ENCODE data around the gene MYL2.
"Not testable (repeated sequence)": the region's sequence is repeated elsewhere in the genome, so short reads cannot be mapped to it uniquely, and the experiment has no call there.

MYL2 gene, protein sequence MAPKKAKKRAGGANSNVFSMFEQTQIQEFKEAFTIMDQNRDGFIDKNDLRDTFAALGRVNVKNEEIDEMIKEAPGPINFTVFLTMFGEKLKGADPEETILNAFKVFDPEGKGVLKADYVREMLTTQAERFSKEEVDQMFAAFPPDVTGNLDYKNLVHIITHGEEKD

DNA sequence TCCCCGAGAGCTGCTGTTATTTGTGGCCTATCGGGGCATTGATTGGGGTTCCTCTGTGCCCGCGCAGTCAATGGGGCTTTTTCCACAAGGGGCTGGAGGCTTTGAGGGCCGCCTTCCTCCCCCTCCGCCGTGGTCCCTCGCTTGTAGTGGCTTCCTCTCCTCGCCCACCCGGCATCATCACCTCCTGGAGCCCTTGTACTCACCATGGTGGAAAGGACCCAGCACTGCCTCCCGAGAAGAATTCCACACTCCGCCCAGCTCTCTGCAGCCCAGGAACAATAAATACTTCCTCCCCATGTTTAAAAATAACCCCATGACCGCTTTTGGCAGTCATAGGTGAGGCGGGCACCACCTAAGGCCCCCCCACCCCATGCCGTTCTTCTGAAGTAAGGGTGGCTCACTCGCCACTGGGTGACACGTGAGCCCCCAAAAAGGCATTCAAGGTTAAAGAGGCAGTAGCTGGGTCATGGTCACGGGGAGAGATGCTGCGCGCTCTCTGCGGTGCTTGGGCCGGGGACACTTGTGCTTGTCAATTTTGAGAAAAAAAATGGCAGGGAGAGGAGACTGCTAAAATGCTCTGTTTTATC, at the start of gene MYL2:
MYL2 (minus strand) TSS at position 256 of the 587 bp plus-strand sequence; CDS start at position 206, 50 bp downstream.
- no peak for DNase-seq

DNA sequence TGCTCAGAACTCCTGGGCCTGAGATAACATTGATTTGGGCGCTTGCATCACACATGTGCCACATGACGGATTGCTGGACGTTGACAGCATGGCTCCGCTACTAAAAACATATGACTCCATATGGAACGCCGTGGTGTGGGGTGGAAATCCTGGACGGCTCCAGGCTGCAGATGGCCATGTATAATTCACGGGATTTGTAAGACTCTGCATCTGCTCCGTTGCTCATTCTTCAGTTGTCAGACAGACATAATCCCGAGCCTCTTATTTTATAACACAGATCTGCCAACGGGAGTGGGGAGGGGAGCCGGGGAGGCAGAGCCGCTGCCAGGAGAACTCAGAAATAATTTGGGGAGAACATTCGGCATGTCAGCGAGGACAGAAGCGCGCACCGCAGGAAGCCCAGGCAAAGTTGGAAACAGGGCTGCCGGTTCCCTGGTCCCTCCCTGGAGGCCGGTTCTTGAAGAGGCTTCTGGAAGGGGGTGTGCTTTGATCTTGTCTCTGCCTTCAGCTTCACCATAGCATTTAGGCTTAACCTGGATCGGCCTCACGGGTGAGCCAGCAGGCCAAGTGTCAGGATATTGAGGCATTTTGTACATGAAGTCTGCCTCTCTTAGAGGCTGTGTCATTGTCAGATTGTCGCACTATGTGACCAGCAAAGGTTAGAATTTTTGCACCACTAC, 45.8 kb upstream of the MYL2 start:
- no peak for DNase-seq

DNA sequence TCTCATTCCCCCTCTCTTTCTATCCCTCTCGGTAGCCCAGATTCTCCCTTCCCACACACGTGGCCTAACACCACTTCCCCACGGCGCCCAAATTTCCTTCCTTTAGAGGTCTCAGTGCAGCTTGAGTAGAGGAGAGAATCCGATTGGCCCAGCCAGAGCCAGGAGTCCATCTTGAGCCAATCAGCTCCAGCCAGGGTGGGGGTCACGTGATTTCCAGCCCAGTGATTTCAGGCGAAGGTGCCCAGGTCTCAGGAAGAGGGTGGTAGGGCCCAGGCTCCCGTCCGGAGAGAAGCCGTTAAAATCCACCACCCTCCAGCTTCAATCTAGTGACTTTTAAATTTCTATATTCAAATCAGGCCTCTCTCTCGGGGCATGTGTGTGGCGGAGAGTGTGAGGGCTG, 45.2 kb upstream of the MYL2 start:
- no peak for DNase-seq

DNA sequence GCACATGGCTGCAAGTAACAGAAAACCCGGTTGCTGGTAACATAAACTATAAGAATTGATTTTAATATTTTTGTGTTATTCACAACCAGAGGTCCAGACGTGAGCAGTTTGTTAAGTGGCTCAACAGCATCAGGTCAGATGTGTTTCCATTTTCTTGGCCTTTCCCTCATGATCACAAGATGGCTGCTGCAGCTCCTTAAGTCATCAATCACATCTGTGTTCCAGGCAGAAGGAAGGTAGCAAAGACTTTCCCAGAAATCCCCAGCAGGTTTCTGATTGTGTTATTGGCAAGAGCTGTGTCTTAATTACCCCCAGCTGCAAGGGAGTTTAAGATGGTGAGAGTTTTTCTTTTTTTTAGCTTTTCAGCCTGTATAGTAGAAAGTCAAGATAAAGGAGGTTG, 40.4 kb upstream of the MYL2 start:
- no peak for DNase-seq

DNA sequence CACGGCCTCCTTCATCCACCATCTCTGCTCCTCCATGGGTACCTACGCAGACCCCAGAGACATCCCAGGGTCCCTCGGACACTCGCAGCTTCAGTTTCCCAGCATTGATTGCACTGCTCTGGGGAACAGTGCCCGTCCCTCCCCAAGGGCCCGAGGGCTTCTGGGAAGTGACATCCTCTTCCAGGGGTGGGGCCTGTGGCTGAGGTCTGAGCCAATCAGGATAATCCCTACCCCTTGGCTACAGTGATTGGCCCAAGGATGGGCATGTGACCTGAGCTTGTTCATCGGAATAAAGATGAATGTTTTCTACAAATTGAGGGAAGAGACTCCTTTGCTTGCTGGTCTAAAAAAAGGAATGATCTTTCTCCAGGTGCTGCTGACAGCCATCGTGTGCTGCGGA, 37.3 kb upstream of the MYL2 start:
- DNase-seq = no peak

DNA sequence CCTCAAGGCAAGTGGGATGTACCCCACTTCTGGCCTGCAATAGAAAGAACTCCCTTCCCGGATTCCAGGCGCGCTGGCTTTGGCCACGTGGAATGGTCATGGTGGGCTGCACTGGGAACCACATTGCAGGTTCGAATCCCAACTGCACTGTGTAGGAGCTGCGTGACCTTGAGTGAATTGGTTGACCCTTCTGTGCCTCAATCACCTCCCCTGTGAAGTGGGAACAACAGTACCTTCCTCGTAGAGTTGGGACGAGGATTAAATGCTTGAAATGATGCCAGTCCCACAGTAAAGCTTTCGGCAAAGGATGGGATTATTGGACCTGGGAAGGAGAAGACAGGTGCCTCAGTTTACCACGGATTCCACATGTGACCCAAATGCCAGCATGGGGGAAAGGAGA, 36.8 kb upstream of the MYL2 start:
- no peak for DNase-seq

DNA sequence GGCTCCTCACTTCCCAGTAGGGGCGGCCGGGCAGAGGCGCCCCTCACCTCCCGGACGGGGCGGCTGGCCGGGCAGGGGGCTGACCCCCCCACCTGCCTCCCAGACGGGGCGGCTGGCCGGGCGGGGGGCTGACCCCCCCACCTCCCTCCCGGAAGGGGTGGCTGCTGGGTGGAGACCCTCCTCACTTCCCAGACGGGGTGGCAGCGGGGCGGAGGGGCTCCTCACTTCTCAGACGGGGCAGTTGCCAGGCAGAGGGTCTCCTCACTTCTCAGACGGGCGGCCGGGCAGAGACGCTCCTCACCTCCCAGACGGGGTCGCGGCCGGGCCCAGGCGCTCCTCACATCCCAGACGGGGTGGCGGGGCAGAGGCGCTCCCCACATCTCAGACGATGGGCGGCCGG, 30.5 kb upstream of the MYL2 start:
- DNase-seq = not testable (repeated sequence)

DNA sequence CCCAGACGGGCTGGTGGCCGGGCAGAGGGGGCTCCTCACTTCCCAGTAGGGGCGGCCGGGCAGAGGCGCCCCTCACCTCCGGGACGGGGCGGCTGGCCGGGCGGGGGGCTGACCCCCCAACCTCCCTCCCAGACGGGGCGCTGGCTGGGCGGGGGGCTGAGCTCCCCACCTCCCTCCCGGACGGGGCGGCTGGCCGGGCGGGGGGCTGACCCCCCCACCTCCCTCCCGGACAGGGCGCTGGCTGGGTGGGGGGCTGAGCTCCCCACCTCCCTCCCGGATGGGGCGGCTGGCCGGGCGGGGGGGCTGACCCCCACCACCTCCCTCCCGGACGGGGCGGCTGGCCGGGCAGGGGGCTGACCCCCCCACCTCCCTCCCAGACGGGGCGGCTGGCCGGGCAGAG, 30.1 kb upstream of the MYL2 start:
- DNase-seq = not testable (repeated sequence)

DNA sequence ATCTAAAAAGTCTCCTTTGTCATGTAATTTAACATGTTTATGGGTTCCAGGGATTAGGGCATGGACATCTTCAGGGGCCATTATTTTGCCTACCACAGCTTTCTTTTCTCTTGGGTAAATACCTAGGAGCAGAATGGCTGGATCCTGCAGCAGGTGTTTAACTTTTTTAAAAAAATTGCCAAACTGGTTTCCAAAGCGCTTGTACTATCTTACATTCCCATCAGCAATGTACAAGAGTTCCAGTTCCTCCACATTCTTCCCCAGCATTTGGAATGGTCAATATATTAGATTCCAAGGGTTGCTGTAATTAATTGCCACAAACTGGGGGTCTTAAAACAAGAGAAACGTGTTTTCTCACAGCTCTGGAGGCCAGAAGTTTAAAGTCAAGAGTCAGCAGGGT, 27.7 kb upstream of the MYL2 start:
- no peak for DNase-seq

DNA sequence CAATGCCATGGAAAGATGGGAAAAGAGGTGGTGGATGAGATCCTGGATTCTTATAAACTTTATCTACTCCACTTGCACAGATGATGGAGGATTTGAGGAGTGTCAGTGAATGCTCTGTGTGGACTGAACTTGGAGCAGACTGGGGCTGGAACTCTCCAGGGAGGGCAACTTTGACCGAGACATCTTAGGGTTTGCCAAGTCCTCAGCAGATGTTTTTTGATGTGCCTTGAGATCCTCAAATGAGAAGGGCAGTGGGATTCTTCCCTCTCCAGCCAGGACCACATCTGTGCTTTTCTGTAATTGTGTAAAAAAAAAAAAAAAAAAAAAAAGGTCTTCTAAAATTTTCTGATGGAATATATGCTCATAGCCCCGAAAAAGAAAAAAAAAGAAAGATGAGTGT, 23.0 kb upstream of the MYL2 start:
- no peak for DNase-seq

DNA sequence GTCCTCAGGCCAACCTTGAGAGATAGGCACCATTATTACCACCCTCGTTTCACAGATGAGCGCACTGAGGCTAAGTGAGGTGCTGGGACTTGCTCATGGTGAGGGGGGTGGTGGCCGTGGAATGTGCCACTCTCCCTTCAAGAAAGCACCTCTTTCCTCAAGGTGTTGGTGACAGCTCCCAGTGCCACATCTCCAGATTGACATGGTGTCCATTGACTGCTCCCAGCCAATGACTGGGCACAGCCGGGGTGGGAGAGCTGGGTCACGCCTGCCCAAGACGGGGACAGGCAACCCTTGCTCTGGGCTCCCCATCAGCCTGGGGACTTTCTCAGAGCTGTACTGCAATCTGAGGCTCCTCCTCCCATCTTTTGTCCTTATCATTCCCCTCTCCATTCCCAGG, 21.0 kb upstream of the MYL2 start:
- DNase-seq = no peak

DNA sequence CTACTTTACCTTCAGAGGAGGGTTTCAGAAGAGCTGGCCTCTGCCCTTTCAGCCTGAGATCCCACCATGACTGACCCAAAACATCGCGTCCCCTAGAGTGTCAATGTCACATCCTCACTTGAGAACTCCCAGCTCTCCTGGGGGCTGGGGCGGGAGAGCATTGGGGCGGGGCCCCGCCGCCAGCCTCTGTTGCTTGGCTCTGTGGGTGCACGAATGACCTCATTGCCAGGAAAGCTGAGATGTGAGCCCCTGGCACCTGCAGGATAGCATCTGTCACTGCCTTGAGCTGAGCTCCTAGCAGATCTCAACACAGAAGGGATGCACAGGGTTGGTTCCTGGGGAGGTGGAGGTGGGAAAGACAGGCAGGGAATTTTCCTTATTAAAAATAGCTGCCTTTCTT, 20.6 kb upstream of the MYL2 start:
- no peak for DNase-seq

DNA sequence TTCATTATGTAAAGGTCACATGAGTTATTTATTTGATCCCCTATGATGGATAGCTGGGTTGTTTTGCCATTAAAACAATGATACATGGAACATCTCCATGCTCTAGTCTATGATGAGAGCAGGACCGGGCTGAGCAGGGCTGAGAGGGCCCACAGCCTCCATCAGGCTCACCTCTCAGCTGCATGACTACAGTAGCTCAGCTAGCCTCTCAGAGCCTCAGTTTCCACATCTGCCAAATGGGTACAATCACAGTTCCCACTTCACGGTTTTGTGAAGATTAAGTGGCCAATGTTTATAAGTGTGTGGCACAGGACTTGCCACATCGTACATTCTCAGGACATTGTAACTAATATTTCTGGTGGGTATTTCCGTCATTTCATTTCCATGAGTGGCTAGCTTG, 19.9 kb upstream of the MYL2 start:
- DNase-seq = no peak

DNA sequence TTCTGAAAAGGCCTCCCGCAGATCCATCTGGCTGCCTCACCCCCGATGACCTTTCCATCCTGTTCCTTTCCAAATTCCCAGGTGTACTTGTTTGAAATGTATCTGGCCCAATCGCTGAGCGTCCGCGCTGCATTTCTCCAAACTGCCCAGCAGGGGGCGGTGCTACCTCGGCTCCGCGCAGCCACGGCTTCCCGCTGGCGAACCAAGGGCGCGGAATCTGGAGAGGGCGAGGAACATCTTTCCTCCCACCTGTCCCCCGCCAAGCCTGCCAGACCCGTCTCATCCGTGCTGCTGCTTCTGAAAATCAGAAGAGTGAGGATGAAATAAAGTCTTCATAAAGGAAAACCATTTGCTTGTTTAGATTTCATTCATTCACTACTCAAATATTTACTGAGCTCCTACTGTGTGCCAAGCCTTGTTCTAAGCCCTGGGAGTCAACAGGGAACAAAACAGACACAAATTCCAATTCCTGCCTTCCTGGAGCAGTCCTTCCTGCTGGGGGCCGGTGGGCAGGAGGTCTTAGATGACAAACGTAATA, 16.8 kb upstream of the MYL2 start:
- peak; percentile 23 for DNase-seq

DNA sequence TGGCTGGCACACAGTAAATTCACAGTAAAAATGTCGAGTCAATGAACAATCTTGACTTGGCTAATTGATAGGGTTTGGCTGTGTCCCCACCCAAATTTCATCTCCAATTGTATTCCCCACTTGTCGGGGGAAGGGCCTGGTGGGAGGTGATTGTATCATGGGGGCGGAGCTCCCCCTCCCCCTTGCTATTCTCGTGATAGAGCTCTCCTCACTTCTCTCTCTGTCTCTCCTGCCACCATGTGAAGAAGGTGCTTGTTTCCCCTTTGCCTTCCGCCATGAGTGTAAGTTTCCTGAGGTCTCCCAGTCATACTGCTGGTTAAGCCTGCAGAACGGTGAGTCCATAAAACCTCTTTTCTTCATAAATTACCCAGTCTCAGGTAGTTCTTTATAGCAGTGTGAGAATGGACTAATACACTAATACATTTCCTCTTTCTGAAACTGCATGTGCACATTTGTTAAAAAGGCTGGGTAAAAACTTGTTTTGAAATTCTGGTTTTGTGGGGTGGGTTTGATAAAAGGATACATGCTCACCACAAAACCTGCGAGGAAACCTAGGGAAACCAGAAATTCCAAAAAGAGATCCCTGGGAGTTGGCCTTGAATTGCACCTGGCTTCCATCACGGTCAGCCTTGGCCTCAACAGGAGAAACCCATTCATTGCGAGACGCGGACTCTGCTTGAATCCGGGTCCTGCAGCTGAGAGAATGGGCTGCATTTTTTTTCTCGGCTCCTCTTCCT, 16.2 kb upstream of the MYL2 start:
- DNase-seq = no peak

DNA sequence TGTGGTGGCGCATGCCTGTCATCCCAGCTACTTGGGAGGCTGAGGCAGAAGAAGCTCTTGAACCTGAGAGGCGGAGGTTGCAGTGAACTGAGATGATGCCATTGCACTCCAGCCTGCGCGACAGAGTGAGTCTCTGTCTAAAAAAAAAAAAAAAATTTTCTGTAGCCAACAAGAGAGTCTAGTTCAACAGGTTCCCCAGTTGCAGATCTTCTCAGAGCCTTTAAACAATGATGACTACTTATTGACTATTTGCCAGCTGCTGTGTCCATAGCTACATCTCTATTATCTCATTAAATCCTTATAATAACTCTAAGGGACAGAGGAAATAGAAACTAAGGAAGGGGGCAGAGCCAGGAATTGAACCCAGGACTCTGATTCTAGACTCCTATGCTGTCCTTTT, 15.2 kb upstream of the MYL2 start:
- no peak for DNase-seq

DNA sequence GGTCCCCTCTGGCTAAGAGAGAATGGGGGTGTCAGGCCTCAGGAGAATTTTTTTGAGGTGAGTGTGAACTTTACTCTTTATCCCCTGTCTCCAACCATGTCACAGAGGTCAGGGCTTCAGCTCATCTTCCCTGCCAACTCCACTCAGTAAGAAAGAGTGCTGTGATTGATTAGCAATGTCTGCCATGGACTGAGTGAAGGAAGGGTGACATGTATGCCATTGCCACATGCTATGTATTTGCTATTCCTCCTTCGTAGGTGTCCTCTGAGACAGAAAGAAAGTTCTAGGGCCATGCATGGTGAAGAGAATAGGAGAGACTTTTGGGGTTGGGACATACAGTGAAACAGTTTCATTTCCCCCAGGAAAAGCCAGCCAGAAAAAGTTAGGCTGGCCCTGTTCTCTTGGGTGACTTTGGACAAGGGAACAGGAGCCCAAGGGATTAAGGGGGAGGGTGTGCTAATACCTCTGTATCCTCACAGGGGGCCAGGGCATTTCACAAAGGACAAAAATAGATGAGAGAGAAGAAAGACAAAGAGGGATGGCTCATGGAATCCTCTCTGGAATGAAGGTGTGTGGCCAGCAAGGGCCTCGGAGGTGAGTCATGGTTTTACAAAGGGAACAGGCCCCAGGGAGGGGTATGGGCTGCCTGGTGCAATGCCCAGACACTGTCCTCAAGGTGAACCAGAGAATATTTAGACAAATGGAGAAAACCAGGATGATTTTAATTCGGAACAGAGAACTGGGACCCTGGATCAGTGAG, 13.9 kb upstream of the MYL2 start:
- DNase-seq = no peak

DNA sequence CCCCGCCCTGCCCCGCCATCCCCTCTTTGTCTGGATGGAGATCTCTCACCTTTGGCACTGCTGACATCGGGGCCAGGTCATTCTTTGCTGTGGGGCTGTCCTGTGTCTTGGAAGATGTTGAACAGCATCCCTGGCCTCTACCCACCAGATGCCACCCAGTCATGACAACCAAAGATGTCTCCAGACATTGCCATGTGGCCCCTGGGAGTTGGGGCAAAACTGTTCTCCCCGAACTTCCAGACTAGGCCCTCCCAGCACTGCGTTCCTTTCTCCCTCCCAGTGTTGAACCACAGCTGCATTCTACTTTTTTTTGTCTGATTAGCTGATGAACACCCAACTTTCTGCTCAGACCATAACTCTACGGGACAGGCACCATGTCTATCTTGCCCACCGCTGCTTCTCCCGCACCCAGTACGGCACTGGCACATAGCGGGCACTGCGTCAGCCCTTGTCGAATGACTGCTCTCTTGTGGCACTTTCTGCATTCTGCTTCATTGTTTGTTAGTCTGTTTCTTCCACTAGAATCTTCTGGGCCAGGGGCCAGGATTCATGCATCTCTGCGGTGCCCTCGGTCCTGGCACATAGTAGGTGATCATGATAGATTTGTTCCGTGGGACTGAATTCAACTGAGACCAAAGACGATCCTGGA, 13.1 kb upstream of the MYL2 start:
- DNase-seq = no peak

DNA sequence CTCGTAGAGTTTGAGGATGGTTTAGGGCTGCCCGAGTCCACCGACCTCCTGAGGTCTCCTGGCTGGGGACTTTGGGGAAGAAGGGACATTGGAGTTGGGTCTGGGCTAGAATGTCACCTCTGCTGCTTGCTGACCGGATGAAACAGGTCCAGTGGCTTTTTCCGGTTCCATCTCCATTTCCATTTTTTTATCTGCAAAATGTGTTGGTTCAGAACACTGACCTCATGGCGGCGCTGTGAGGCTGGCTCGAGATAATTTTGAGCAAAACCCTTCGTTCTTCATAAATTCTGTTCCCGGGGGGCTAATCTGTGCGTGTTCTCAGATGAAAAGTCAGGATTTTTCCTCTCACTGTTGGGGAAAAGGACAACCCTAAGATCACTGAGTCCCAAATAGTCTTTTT, 11.7 kb upstream of the MYL2 start:
- no peak for DNase-seq

DNA sequence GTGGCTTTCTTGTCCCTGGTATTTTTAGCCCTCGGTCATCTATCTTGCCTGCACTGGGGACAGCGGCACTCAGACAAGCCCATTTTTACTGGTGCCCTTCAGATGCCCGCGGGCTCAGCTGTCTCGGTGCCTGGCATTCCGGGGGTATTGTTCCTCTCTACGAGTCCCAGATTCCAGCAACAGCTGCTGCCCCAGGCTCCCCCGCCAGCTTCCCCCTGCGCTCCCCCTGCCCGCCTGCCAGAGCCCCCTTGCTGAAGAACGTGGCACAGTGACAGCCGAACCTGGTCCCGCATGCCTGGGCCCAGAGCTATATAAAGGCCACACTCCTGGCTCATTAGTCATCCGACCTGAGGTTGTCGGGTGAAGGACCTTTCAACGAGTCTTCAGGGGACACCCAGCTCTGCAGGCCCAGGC, 10.9 kb upstream of the MYL2 start:
- no peak for DNase-seq

DNA sequence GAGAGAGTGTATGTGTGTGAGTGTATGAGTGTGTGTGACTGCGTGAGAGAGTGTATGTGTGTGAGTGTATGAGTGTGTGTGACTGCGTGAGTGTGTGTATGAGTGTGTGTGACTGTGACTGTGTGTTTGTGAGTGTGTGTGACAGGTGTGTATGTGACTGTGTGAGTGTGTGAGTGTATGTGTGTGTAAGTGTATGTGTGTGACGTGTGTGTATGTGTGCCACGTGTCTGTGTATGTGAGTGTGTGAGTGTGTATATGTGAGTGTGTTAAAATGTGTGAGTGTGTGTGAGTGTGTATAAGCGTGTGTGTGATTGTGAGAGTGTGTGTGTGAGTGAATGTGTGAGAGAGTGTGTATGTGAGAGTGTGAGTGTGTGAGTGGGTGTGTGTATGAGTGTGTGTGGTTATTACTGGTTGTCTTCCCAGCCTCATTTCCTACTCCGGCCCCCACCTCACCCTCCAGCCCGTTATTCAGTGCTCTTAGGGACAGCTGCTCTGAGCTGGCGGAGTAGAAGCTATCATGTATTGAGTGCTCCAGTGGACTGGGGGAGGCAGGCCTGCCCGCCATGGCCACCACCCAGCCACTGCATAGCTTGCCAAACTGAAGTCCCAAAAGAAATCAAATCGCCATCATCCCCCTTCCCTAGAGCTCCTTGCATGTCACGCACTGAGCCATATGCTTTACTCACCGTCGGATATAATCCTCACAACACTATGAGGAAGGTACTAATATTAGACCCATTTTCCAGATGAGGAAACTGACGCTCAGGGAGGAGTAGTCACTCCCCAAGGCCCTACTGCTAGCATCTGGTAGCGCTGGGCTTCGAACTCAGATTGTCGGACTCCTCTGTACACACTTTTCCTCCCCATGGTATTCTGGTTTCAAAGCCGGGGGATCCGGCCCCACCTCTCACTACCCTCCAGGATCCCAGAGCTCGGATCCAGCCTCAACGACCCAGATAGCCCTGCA, 10.3 kb upstream of the MYL2 start:
- no peak for DNase-seq

All from GDM1 (cell line).